Liver (tissue), 9 donors: ENCODE results near the gene CACTIN. TPM values are rescaled to one million over a fixed set of nuclear protein-coding genes. Genes with fewer than 3 reads are reported as not detected.
A peak's percentile ranks its signal among the peaks of the same experiment; 100 is the strongest.

Experiments
- DNase-seq: peaks from one replicate; pipeline ENCODE4 v3.0.0-alpha.2; 2017; ENCODE audit warnings: low spot score
- H3K27ac ChIP-seq, 2 donors: one replicate each; pipeline ENCODE4 v1.7.0; 2013; ENCODE audit warnings: inconsistent platforms in 2 of 2, low read length in 2 of 2, control low read depth in 1 of 2, low read depth in 1 of 2, mild to moderate bottlenecking in 1 of 2
- H3K27me3 ChIP-seq, 4 donors: one replicate each; pipeline versions ENCODE4 v1.6.1 to v1.7.0; 2013; ENCODE audit warnings: low read length in 3 of 4, inconsistent platforms in 1 of 4, mild to moderate bottlenecking in 1 of 4, moderate library complexity in 1 of 4; ENCODE audit not compliant: control insufficient read depth in 4 of 4, insufficient read depth in 4 of 4
- H3K36me3 ChIP-seq, 4 donors: one replicate each; pipeline versions ENCODE4 v1.6.1 to v1.7.0; 2013; ENCODE audit warnings: low read length in 3 of 4, mild to moderate bottlenecking in 3 of 4, low read depth in 1 of 4, moderate library complexity in 1 of 4; ENCODE audit not compliant: control insufficient read depth in 4 of 4, insufficient read depth in 3 of 4
- H3K4me1 ChIP-seq, 4 donors: one replicate each; pipeline versions ENCODE4 v1.6.1 to v1.7.0; 2013; ENCODE audit warnings: low read length in 3 of 4, mild to moderate bottlenecking in 3 of 4, moderate library complexity in 1 of 4; ENCODE audit not compliant: control insufficient read depth in 4 of 4, insufficient read depth in 4 of 4
- H3K4me3 ChIP-seq, 3 donors: one replicate each; pipeline versions ENCODE4 v1.6.1 to v1.7.0; 2013; ENCODE audit warnings: low read length in 3 of 3, control low read depth in 1 of 3, low read depth in 1 of 3, mild to moderate bottlenecking in 1 of 3
- H3K9ac ChIP-seq, 2 donors: one replicate each; pipeline ENCODE4 v1.7.0; 2013; ENCODE audit warnings: low read length in 2 of 2, mild to moderate bottlenecking in 2 of 2, moderate library complexity in 2 of 2, control low read depth in 1 of 2, low read depth in 1 of 2
- H3K9me3 ChIP-seq, 4 donors: one replicate each; pipeline versions ENCODE4 v1.6.1 to v1.7.0; 2013; ENCODE audit warnings: low read length in 3 of 4; ENCODE audit not compliant: control insufficient read depth in 4 of 4
- EGR1 ChIP-seq, 2 donors: IDR thresholded peaks; 2 replicates each; pipeline ENCODE4 v1.6.1; 2016 to 2018; ENCODE audit warnings: antibody characterized with exemption in 2 of 2, low read depth in 2 of 2
- FOXA1 ChIP-seq: IDR thresholded peaks from 2 replicates; pipeline ENCODE4 v1.6.1; 2016; ENCODE audit warnings: antibody characterized with exemption
- HNF4G ChIP-seq: IDR thresholded peaks from 2 replicates; pipeline ENCODE4 v1.6.1; 2016; ENCODE audit warnings: antibody characterized with exemption
- JUND ChIP-seq, 2 donors: IDR thresholded peaks; 2 replicates each; pipeline ENCODE4 v1.6.1; 2016; ENCODE audit warnings: antibody characterized with exemption in 2 of 2
- NR2F2 ChIP-seq: IDR thresholded peaks from 2 replicates; pipeline ENCODE4 v1.6.1; 2016; ENCODE audit warnings: antibody characterized with exemption
- RAD21 ChIP-seq, 2 donors: IDR thresholded peaks; 2 replicates each; pipeline ENCODE4 v1.6.1; 2016; ENCODE audit warnings: antibody characterized with exemption in 2 of 2, mild to moderate bottlenecking in 2 of 2
- RXRA ChIP-seq, 2 donors: IDR thresholded peaks; 2 replicates each; pipeline ENCODE4 v1.6.1; 2017 to 2018; ENCODE audit warnings: antibody characterized with exemption in 2 of 2, mild to moderate bottlenecking in 1 of 2
- SP1 ChIP-seq: IDR thresholded peaks from 2 replicates; pipeline ENCODE4 v1.6.1; 2018; ENCODE audit warnings: antibody characterized with exemption, mild to moderate bottlenecking
- YY1 ChIP-seq: IDR thresholded peaks from 2 replicates; pipeline ENCODE4 v1.6.1; 2016; ENCODE audit warnings: antibody characterized with exemption, mild to moderate bottlenecking
- WGBS: extraction: QIAGEN DNeasy Blood & Tissue Kit; methylation state at CpG from one replicate; pipeline ENCODE4 v1.1.7; 2013; 5-methylcytosine and 5-hydroxymethylcytosine counted together
- polyA plus RNA-seq, 2 donors: library from polyadenylated mRNA; stranded (reverse) in 1 of 2; unstranded in 1 of 2; fragments of 200-250 nt in 1 of 2; fragments of >200 nt in 1 of 2; fragmentation: Nextera tagmentation in 1 of 2; extraction: Ambion mirVana in 1 of 2; gene quantifications; one replicate each; pipeline versions ENCODE4 v1.2.1 to v1.2.3, GENCODE V29; 2013 to 2015
- total RNA-seq, 2 donors: library from RNA; depleted of rRNA; stranded (reverse); fragments of >200 nt; gene quantifications; one replicate each; pipeline ENCODE4 v1.2.3, GENCODE V29; 2014
- TF ChIP-seq, protein P1 (sequence below): fragments of 150-350 bp; IDR thresholded peaks from 2 replicates; pipeline ENCODE4 v1.5.1; 2017; ENCODE audit warnings: improper control_type of control experiment, low read depth, low read length; ENCODE audit not compliant: missing input control
- donor health status: healthy.
- donor health status: healthy.
- donor health status: healthy.
- donor health status: healthy.
- donor health status: healthy.

Gene CACTIN
- total and polyA plus RNA-seq, 4 donors, result 1.9 to 13.2 (median 10.0) TPM

- no peak for DNase-seq
- 77% methylated on average over 24 of the region's 24 CpGs for WGBS
These were observed 16.5 kb downstream of the CACTIN start for GRCh38 chr19:3609779-3610719.

DNA sequence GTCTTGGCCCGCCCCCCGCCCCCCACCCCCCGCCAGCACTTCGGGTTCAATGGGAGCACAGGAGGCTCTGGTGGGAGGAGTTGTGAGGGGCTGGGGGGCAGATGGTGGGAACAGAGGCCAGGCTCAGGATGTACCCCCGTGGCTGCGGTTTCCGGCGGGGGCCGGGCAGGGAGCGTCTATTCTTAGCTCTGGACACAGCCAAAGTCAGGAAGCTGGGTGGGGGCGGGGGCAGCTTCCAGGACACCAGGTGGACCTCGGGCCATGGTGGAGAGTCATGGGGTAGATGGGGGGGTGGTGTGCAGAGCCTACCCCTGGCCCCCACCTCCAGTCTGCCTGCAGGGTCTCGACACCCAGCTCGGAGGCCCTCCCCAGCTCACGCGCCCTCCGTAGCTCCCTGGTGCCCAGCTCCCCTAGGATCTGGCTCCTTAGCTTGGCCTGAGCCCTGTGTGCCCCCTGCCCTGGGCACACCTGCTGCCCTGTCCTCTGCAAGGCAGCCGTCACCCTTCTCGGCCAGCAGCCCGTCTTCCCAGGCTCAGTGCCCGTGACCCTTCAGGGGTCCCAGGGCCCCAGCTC, 17.8 kb downstream of the CACTIN start:
- Histone ChIP-seq H3K27me3 (no peaks in the 10 kb centered on the region), H3K9ac (no peak overlapping the region), H3K4me1 (peaks cover 0 to 8% (median 4%) of the 10 kb centered on the region in 4 donors), H3K4me3 (no peak overlapping the region), H3K9me3 (no peaks in the 10 kb centered on the region), H3K36me3 (peaks cover 4 to 18% (median 7%) of the 10 kb centered on the region in 4 donors), H3K27ac (peak overlapping the region; percentile 64 to 73)
- 62% methylated on average over 21 of the region's 21 CpGs for WGBS
- TF ChIP-seq JUND (IDR thresholded peaks at IDR 0.05) (no peak), SP1 (no peak), NR2F2 (no peak), RAD21 (IDR thresholded peaks at IDR 0.05) (no peak)
- no peak for DNase-seq

More at GRCh38 chr19:3609779-3610719, 16.5 kb downstream of the CACTIN start:
- TF ChIP-seq RAD21 (IDR thresholded peaks at IDR 0.05) (no peak), RXRA (IDR thresholded peaks at IDR 0.05) (no peak), SP1 (no peak), EGR1 (IDR thresholded peaks at IDR 0.05; ENCODE audit: low read depth in 2 of 2) (no peak), YY1 (no peak), HNF4G (no peak)
- TF ChIP-seq, protein P1, sequence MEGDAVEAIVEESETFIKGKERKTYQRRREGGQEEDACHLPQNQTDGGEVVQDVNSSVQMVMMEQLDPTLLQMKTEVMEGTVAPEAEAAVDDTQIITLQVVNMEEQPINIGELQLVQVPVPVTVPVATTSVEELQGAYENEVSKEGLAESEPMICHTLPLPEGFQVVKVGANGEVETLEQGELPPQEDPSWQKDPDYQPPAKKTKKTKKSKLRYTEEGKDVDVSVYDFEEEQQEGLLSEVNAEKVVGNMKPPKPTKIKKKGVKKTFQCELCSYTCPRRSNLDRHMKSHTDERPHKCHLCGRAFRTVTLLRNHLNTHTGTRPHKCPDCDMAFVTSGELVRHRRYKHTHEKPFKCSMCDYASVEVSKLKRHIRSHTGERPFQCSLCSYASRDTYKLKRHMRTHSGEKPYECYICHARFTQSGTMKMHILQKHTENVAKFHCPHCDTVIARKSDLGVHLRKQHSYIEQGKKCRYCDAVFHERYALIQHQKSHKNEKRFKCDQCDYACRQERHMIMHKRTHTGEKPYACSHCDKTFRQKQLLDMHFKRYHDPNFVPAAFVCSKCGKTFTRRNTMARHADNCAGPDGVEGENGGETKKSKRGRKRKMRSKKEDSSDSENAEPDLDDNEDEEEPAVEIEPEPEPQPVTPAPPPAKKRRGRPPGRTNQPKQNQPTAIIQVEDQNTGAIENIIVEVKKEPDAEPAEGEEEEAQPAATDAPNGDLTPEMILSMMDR, result no peak
- no peaks in the 10 kb centered on the region for H3K9me3 ChIP-seq
- H3K4me3 ChIP-seq, result no peak overlapping the region
- H3K4me1 ChIP-seq, result peaks cover 0 to 8% (median 4%) of the 10 kb centered on the region in 4 donors
- peaks cover 4 to 18% (median 7%) of the 10 kb centered on the region in 4 donors for H3K36me3 ChIP-seq
- H3K27ac ChIP-seq, result peak overlapping the region; percentile 25 to 73
- H3K27me3 ChIP-seq, result no peaks in the 10 kb centered on the region
- no peak overlapping the region for H3K9ac ChIP-seq

GRCh38 chr19:3608079-3608641, 18.4 kb downstream of the CACTIN start:
- Histone ChIP-seq H3K4me3 (no peak overlapping the region), H3K9me3 (no peaks in the 10 kb centered on the region), H3K4me1 (peaks cover 0 to 8% (median 4%) of the 10 kb centered on the region in 4 donors), H3K27me3 (no peaks in the 10 kb centered on the region), H3K36me3 (peaks cover 4 to 18% (median 6%) of the 10 kb centered on the region in 4 donors), H3K27ac (peak overlapping the region; percentile 69 to 73), H3K9ac (no peak overlapping the region)
- no peak for TF ChIP-seq FOXA1
- TF ChIP-seq RXRA (IDR thresholded peaks at IDR 0.05), result peak; percentile 33 to 59
- peak; percentile 22 for TF ChIP-seq SP1
- no peak for DNase-seq
- 60% methylated on average over 3 of the region's 3 CpGs for WGBS
